ENCODE data around the gene YLPM1.

- TF ChIP-seq CTCF (IDR thresholded peaks at IDR 0.05) (no peak), POLR2A (IDR thresholded peaks at IDR 0.05) (no peak)
Observed at GRCh38 chr14:74765721-74766120, 2.6 kb downstream of the YLPM1 start.

All from thyroid gland (tissue), 4 donors.